BLaER1 treated with 17β-estradiol and CSF1 and Interleukin-3, amounts not matched to agents 10 nM and 100 nM (cell line): ENCODE results near the gene PRKG1.

Experiments
- H3K27ac ChIP-seq, 11 experiments: shearing (Covaris generic); formaldehyde crosslinking; 2 replicates each; pipeline ENCODE4 v1.8.1; 2022
- H3K27me3 ChIP-seq, 11 experiments: shearing (Covaris generic); formaldehyde crosslinking; 2 replicates each; pipeline ENCODE4 v1.8.1; 2022
- H3K36me3 ChIP-seq, 11 experiments: shearing (Covaris generic); formaldehyde crosslinking; 2 replicates each; pipeline ENCODE4 v1.8.1; 2022
- H3K4me1 ChIP-seq, 10 experiments: shearing (Covaris generic); formaldehyde crosslinking; 2 replicates each; pipeline ENCODE4 v1.8.1; 2022
- H3K4me2 ChIP-seq, 11 experiments: shearing (Covaris generic); formaldehyde crosslinking; 2 replicates each; pipeline ENCODE4 v1.8.1; 2022
- H3K4me3 ChIP-seq, 10 experiments: shearing (Covaris generic); formaldehyde crosslinking; 2 replicates each; pipeline ENCODE4 v1.8.1; 2022
- H3K9ac ChIP-seq, 11 experiments: shearing (Covaris generic); formaldehyde crosslinking; 2 replicates each; pipeline ENCODE4 v1.8.1; 2022
- H3K9me3 ChIP-seq, 11 experiments: shearing (Covaris generic); formaldehyde crosslinking; replicated peaks in 1 of 11; 2 replicates each; pipeline ENCODE4 v1.8.1; 2022
- H4K20me1 ChIP-seq, 11 experiments: shearing (Covaris generic); formaldehyde crosslinking; 2 replicates each; pipeline ENCODE4 v1.8.1; 2022
- Cebpa-rat ChIP-seq, 11 experiments: shearing (Covaris generic); IDR thresholded peaks; 2 replicates each; pipeline ENCODE4 v1.8.1; 2022

PRKG1 gene

DNA sequence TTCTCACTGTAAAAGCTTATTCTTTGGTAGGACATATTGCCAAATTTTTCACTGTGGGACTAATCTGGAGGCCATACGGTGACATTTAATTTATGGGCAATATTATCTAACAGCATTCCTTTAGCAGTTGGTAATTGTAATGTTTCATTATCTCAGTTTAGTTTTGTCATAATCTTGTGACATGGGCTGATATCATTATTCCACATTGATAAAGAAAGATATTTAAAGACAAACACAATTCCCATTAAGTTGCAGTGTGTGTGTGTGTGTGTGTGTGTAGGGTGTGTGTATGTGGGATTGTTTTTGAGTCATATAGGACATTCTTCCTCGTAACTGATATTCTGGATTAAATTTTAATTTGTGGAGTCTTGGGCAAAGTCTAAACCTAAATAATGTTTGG lies 238.5 kb downstream of the PRKG1 start:
- Histone ChIP-seq H3K27me3 (no peaks in the 10 kb centered on the region), H4K20me1 (no peaks in the 10 kb centered on the region), H3K4me2 (no peak overlapping the region), H3K9me3 (no peaks in the 10 kb centered on the region), H3K4me3 (no peak overlapping the region), H3K36me3 (no peaks in the 10 kb centered on the region), H3K9ac (no peak overlapping the region), H3K27ac (no peak overlapping the region), H3K4me1 (no peaks in the 10 kb centered on the region)
- no peak for TF ChIP-seq Cebpa-rat (IDR thresholded peaks at IDR 0.05)

DNA sequence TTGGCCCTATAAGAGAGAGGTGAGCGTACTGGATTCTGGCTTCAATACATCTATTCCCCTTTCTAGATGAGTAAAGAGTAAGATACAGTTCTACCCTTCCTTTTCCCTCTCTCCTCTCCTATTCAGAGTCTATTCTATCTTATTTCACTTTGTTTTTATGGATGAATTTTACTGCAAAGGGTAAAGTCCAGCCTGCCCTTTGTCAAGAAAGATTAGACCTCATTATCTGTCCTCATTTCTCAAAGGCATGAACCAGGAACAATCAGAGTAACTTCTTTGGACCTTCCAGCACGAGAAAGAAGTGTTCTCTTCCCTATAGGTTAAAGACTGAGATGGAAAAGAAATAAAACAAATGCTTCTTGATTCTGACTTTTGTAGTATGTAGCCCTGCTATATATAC lies 239.0 kb downstream of the PRKG1 start:
- Histone ChIP-seq H4K20me1 (no peaks in the 10 kb centered on the region), H3K36me3 (no peaks in the 10 kb centered on the region), H3K27me3 (no peaks in the 10 kb centered on the region), H3K4me1 (no peaks in the 10 kb centered on the region), H3K9ac (no peak overlapping the region), H3K9me3 (no peaks in the 10 kb centered on the region), H3K4me2 (no peak overlapping the region), H3K27ac (no peak overlapping the region), H3K4me3 (no peak overlapping the region)
- TF ChIP-seq Cebpa-rat (IDR thresholded peaks at IDR 0.05) = no peak

DNA sequence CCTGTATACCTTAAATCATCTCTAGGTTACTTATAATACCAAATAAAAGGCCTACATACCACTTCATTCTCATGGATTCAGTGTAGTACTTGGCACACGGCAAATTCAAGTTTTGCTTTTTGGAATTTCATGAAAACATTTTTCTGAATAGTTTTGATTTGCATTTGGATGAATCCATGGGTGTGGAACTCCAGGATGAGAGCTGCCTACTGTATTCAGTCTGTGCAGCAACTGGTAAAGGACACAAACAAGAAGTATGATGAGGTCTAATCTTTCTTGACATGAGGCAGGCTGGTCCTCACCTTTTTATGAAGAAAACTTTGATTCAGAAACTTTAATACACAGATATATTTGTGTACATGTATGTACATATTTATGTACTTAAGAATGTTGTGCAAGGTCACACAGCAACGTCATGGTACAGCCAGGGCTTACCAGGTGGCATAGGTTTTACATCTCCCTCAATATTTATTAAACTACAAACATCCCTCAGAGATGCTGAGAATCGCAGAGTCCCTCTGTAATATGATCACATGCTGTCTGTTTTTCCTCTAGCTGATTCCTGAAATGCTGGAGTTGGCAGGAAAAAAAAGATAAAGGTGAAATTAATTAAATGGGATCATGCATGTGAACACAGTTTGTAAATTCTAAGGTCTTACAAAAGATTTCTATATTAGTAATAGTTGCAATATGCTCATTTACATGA lies 239.6 kb downstream of the PRKG1 start:
- no peaks in the 10 kb centered on the region for H4K20me1 ChIP-seq
- no peak overlapping the region for H3K9ac ChIP-seq
- no peak for TF ChIP-seq Cebpa-rat (IDR thresholded peaks at IDR 0.05)
- no peak overlapping the region for H3K4me3 ChIP-seq
- H3K27me3 ChIP-seq = no peaks in the 10 kb centered on the region
- no peak overlapping the region for H3K27ac ChIP-seq
- H3K36me3 ChIP-seq = no peaks in the 10 kb centered on the region
- H3K4me1 ChIP-seq = no peaks in the 10 kb centered on the region
- no peaks in the 10 kb centered on the region for H3K9me3 ChIP-seq
- no peak overlapping the region for H3K4me2 ChIP-seq

DNA sequence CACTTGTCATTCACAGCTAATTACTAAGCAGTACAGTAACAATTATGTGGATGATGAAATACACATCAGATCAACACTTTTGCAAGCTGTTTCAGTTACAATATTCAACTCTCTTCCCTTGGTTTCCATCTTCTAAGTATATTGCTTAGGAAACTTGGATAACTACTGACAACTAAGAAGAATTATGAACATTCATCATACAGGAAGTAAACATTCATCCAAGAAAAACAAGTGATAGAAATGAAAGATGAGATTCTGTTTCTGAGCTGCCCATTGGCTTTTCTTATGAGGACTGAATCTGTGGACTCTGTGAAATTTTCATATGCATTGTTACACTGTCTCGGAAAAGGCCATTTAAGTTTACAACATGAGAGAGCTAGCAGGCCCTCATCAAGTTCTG lies 240.2 kb downstream of the PRKG1 start:
- Histone ChIP-seq H3K4me1 (no peaks in the 10 kb centered on the region), H3K27me3 (no peaks in the 10 kb centered on the region), H3K27ac (no peak overlapping the region), H3K9me3 (no peaks in the 10 kb centered on the region), H3K9ac (no peak overlapping the region), H3K4me2 (no peak overlapping the region), H3K4me3 (no peak overlapping the region), H3K36me3 (no peaks in the 10 kb centered on the region), H4K20me1 (no peaks in the 10 kb centered on the region)
- no peak for TF ChIP-seq Cebpa-rat (IDR thresholded peaks at IDR 0.05)

DNA sequence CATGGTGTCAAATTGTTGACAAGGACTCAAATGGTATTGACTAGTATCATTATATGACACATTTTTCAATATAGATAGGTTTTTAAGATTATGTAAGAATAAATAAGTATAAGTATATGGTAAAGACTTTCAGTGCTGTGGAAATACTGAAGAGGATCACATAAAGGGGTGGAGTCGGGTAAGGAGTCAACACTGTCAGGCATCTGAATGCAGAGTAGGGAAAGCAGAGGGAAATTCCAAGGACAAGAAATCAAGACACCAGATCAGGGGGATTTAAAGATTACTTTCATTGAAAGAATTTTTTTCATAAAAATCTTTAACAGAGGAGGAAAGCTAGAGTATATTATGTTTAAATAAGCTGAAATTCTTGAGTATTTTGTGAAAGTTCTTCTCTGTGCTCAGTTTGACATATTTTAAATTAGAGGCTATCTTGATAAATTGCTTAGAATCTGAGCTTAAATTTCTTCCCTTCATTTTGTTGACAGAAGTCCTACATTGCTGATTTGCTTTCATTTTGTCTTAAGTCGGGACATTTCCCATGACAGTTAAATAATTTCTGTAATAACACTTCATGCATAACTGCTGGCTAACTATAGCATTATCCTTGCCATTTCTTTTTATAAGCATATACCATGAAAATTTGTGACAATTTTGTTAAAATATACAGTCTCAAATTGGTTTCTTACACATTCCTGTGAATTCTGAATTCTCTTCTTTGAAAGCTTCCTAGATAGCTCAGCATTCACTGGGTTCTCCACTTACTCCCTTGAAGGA lies 244.3 kb downstream of the PRKG1 start:
- no peaks in the 10 kb centered on the region for H3K4me1 ChIP-seq
- no peak overlapping the region for H3K4me3 ChIP-seq
- H3K27ac ChIP-seq = no peak overlapping the region
- H3K9me3 ChIP-seq = no peaks in the 10 kb centered on the region
- no peak for TF ChIP-seq Cebpa-rat (IDR thresholded peaks at IDR 0.05)
- H3K4me2 ChIP-seq = no peak overlapping the region
- H3K36me3 ChIP-seq = no peaks in the 10 kb centered on the region
- no peaks in the 10 kb centered on the region for H4K20me1 ChIP-seq
- no peak overlapping the region for H3K9ac ChIP-seq
- H3K27me3 ChIP-seq = no peaks in the 10 kb centered on the region

DNA sequence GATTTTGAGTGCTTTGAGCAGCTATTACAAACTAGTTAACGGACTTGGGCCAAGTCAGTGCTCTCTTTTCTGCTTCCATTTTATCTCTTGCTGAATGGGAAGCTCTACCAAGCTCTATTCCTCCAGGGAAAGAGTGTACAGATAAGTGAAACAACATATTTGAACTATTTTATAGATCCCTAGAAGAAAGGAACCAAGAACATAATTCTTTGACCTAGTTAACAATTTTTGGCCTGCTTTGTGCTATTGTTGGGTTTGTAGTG lies 244.8 kb downstream of the PRKG1 start:
- Histone ChIP-seq H3K4me2 (no peak overlapping the region), H3K36me3 (no peaks in the 10 kb centered on the region), H3K9ac (no peak overlapping the region), H3K4me3 (no peak overlapping the region), H4K20me1 (no peaks in the 10 kb centered on the region), H3K9me3 (no peaks in the 10 kb centered on the region), H3K27me3 (no peaks in the 10 kb centered on the region), H3K4me1 (no peaks in the 10 kb centered on the region), H3K27ac (no peak overlapping the region)
- TF ChIP-seq Cebpa-rat (IDR thresholded peaks at IDR 0.05) = no peak

DNA sequence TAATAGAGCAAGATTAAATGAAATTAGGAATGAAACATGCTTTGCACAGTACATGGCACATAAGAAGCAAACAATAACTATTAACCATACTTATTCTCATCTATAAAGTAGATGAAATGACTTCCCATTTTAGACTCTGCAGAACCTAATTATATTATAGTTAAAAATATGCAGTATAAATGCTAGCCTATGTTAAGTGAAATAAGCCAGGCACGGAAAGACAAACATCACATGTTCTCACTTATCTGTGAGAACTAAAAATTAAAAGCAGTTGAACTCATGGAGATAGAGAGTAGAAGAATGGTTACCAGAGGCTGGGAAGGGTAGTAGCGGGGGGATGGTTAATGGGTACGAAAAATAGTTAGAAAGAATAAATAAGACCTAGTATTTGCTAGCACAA lies 247.0 kb downstream of the PRKG1 start:
- Histone ChIP-seq H3K27me3 (no peaks in the 10 kb centered on the region), H3K4me1 (no peaks in the 10 kb centered on the region), H3K9me3 (no peaks in the 10 kb centered on the region; a peak in 1 of 22 replicates), H3K9ac (no peak overlapping the region), H3K27ac (no peak overlapping the region), H3K4me2 (no peak overlapping the region), H4K20me1 (no peaks in the 10 kb centered on the region), H3K36me3 (no peaks in the 10 kb centered on the region), H3K4me3 (no peak overlapping the region)
- TF ChIP-seq Cebpa-rat (IDR thresholded peaks at IDR 0.05) = no peak

DNA sequence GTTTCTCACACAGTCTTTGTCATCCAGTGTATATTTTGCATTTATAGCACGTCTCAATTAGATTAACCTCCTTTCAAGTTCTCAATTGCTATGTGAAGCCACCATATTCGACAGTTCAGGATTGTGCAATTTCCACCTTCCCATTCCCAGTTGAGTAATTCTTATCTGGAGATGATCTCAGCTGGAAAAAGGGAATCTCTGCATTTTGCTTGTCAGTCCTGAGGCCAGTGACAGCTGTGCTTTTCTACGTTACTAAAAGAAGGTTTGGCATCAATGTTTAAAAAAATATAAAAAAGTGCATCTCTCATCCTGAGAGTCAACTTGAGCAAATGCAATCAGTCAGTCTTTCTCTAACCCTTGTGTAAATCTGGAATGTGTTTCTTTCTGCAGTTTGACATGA lies 247.7 kb downstream of the PRKG1 start:
- no peaks in the 10 kb centered on the region for H3K36me3 ChIP-seq
- H3K27ac ChIP-seq = no peak overlapping the region

DNA sequence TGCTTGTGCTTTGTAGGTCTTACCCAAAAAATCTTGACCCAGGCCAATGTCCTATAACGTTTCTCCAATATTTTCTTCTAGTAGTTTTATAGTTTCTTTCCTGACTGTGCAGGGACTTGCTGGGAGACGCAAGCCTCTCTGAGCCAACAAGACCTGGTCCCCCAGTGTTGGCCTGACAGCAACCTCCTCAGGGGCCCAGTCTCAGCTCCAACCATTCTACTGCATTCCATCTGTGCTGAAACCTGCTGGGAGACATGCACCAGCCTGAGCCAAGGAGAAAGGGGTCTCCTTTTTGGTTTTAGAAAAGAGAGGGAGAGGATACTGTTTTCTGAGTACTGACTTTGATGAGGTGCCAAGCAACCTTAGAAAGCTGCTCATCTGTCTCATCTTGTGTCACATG lies 251.4 kb downstream of the PRKG1 start:
- Histone ChIP-seq H3K27me3 (no peaks in the 10 kb centered on the region), H3K4me3 (no peak overlapping the region), H3K9me3 (no peaks in the 10 kb centered on the region; a peak in 1 of 22 replicates), H4K20me1 (no peaks in the 10 kb centered on the region), H3K4me2 (no peak overlapping the region), H3K36me3 (no peaks in the 10 kb centered on the region), H3K4me1 (no peaks in the 10 kb centered on the region), H3K27ac (no peak overlapping the region), H3K9ac (no peak overlapping the region)
- TF ChIP-seq Cebpa-rat (IDR thresholded peaks at IDR 0.05) = no peak

More for the DNA sequence above, 247.7 kb downstream of the PRKG1 start:
- no peak for TF ChIP-seq Cebpa-rat (IDR thresholded peaks at IDR 0.05)
- no peaks in the 10 kb centered on the region for H4K20me1 ChIP-seq
- no peak overlapping the region for H3K4me3 ChIP-seq
- H3K27me3 ChIP-seq = no peaks in the 10 kb centered on the region
- H3K4me1 ChIP-seq = no peaks in the 10 kb centered on the region
- no peaks in the 10 kb centered on the region; a peak in 1 of 22 replicates for H3K9me3 ChIP-seq
- no peak overlapping the region for H3K4me2 ChIP-seq
- H3K9ac ChIP-seq = no peak overlapping the region

DNA sequence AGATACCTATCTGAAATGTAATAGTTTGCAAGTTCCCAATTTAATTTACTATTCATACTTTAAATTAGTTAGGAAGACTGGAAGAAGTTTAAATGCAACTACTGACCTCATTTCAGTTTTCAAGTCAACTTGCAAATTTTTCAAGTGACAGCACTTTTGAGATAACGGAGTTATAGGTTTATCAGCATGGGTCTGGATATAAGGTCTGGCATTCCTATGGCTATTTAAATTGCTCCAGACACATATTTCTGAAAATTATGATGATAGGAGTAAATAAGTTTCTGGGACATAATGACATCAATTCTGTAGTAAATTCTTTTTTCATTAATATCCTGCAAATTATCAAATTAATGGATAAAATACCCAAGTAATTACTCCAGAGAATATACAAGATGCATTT lies 251.9 kb downstream of the PRKG1 start:
- no peak for TF ChIP-seq Cebpa-rat (IDR thresholded peaks at IDR 0.05)
- H3K4me3 ChIP-seq = no peak overlapping the region
- H3K36me3 ChIP-seq = no peaks in the 10 kb centered on the region
- H3K4me1 ChIP-seq = no peaks in the 10 kb centered on the region
- no peak overlapping the region for H3K9ac ChIP-seq
- no peak overlapping the region for H3K27ac ChIP-seq
- H3K9me3 ChIP-seq = no peaks in the 10 kb centered on the region; a peak in 1 of 22 replicates
- no peaks in the 10 kb centered on the region for H3K27me3 ChIP-seq
- no peaks in the 10 kb centered on the region for H4K20me1 ChIP-seq
- no peak overlapping the region for H3K4me2 ChIP-seq
